ENCODE results near the gene DNAJC15.

DNA sequence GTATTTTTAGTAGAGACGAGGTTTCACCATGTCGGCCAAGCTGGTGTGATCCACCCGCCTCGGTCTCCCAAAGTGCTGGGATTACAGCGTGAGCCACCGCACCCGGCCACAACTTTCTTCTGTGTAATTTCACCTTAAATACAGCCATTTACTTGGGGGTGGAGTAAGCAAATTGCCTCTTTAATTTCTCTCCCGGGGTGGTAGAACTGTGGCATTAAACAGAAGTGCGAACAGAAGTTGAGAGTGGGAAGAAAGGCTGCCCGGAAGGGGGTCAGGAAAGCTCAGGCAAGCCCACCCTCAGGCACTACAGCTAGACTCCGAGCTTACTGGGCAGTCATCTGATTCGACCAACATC, 475 bp upstream of the DNAJC15 start:
- no peak for TF ChIP-seq POLR2A (IDR thresholded peaks at IDR 0.05; ENCODE audit: low read depth, low read length)
- TF ChIP-seq, protein P1, sequence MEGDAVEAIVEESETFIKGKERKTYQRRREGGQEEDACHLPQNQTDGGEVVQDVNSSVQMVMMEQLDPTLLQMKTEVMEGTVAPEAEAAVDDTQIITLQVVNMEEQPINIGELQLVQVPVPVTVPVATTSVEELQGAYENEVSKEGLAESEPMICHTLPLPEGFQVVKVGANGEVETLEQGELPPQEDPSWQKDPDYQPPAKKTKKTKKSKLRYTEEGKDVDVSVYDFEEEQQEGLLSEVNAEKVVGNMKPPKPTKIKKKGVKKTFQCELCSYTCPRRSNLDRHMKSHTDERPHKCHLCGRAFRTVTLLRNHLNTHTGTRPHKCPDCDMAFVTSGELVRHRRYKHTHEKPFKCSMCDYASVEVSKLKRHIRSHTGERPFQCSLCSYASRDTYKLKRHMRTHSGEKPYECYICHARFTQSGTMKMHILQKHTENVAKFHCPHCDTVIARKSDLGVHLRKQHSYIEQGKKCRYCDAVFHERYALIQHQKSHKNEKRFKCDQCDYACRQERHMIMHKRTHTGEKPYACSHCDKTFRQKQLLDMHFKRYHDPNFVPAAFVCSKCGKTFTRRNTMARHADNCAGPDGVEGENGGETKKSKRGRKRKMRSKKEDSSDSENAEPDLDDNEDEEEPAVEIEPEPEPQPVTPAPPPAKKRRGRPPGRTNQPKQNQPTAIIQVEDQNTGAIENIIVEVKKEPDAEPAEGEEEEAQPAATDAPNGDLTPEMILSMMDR (IDR thresholded peaks at IDR 0.05; ENCODE audit: extremely low read depth in 1 of 2, insufficient read depth in 1 of 2, low read depth in 1 of 2, low read length in 2 of 2) = no peak
- TF ChIP-seq EZH2 (IDR thresholded peaks at IDR 0.05; ENCODE audit: borderline replicate concordance, low read depth, low read length, severe bottlenecking) = no peak
- TF ChIP-seq, protein P2, sequence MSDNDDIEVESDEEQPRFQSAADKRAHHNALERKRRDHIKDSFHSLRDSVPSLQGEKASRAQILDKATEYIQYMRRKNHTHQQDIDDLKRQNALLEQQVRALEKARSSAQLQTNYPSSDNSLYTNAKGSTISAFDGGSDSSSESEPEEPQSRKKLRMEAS (IDR thresholded peaks at IDR 0.05; ENCODE audit: insufficient read depth, insufficient read length) = no peak
- TF ChIP-seq POLR2AphosphoS5 (IDR thresholded peaks at IDR 0.05; ENCODE audit: insufficient read depth, low read depth, low read length) = no peak
